BJ (cell line): ENCODE data around the gene METTL24. TPM values are rescaled to one million over a fixed set of nuclear protein-coding genes. Genes with fewer than 3 reads are reported as not detected.

Source experiments
- CTCF ChIA-PET: fragments of 350-600 bp; formaldehyde crosslinking; extraction: SDS; loops from one replicate; lab custom pipeline; 2021; ENCODE audit warnings: antibody characterized with exemption, inconsistent platforms; lab: Yijun Ruan, JAX
- POLR2A ChIA-PET: fragments of 300-600 bp; sonication (Branson Sonifier 250); formaldehyde crosslinking; extraction: SDS; loops from one replicate; lab custom pipeline; 2021; ENCODE audit warnings: antibody characterized with exemption; lab: Charles Lee
- DNase-seq: peaks from one replicate; pipeline ENCODE4 v3.0.0-alpha.2; 2011; ENCODE audit warnings: low read depth
- H3K27me3 ChIP-seq: 2 replicates; pipeline ENCODE4 v1.6.0; 2011; ENCODE audit warnings: low read length; ENCODE audit not compliant: control insufficient read depth, insufficient read depth
- H3K36me3 ChIP-seq: 2 replicates; pipeline ENCODE4 v1.5.1; 2011; ENCODE audit warnings: low read length; ENCODE audit not compliant: control insufficient read depth, insufficient read depth
- H3K4me3 ChIP-seq: 2 replicates; pipeline ENCODE4 v1.5.1; 2011; ENCODE audit warnings: low read depth, mild to moderate bottlenecking, control low read depth, low read length
- CTCF ChIP-seq: IDR thresholded peaks from 2 replicates; pipeline ENCODE4 v1.5.1; 2011; ENCODE audit warnings: low read depth, mild to moderate bottlenecking, control low read depth, inconsistent platforms, low read length, moderate library complexity; ENCODE audit not compliant: insufficient read depth
- polyA plus RNA-seq: library from polyadenylated mRNA; depleted of rRNA; stranded (reverse); fragments of >200 nt; gene quantifications from 2 replicates; pipeline ENCODE4 v1.2.3, GENCODE V29; 2011

The METTL24 gene
- polyA plus RNA-seq, 1 experiment: 0.31 TPM

- no peak for TF ChIP-seq CTCF
- peak; percentile 76 for DNase-seq
- Histone ChIP-seq H3K4me3 (no peak overlapping the region), H3K36me3 (no peaks in the 10 kb centered on the region; the same call in 1 of the 2 replicates), H3K27me3 (no peaks in the 10 kb centered on the region)
- POLR2A ChIA-PET: no interaction called here
- CTCF ChIA-PET: interaction anchor here (0.8 kb wide), 1 partner anchor 9 kb away, joined by 3 read pairs; no protein-coding TSS in a partner anchor
Measured at GRCh38 chr6:110232450-110232849, 125.7 kb downstream of the METTL24 start.

- CTCF ChIA-PET: no interaction called here
- no peak for TF ChIP-seq CTCF
- Histone ChIP-seq H3K27me3 (no peaks in the 10 kb centered on the region), H3K36me3 (peaks cover 1% of the 10 kb centered on the region), H3K4me3 (no peak overlapping the region)
- DNase-seq: no peak
- POLR2A ChIA-PET: no interaction called here
Measured at GRCh38 chr6:110226261-110226660, 131.9 kb downstream of the METTL24 start.

GRCh38 chr6:110221738-110222137 is 136.4 kb downstream of the METTL24 start:
- peaks cover 2% of the 10 kb centered on the region for H3K36me3 ChIP-seq
- TF ChIP-seq CTCF: no peak
- no peak for DNase-seq
- H3K4me3 ChIP-seq: no peak overlapping the region
- CTCF ChIA-PET: interaction anchor here (0.7 to 0.9 kb wide), 2 partner anchors 8 to 11 kb away, joined by 3 read pairs; no protein-coding TSS in a partner anchor
- H3K27me3 ChIP-seq: no peaks in the 10 kb centered on the region
- POLR2A ChIA-PET: no interaction called here

- POLR2A ChIA-PET: interaction anchor here (0.6 to 0.7 kb wide), 2 partner anchors 9 to 37 kb away, joined by 5 to 13 read pairs; partner anchors contain the start of genes CDC40 and WASF1
- DNase-seq: no peak
- Histone ChIP-seq H3K27me3 (no peaks in the 10 kb centered on the region), H3K36me3 (peaks cover 5% of the 10 kb centered on the region), H3K4me3 (no peak overlapping the region)
- no peak for TF ChIP-seq CTCF
- CTCF ChIA-PET: interaction anchor here (1.2 to 1.6 kb wide), 3 partner anchors 10 to 173 kb away, joined by 3 to 5 read pairs (median 3); no protein-coding TSS in a partner anchor
Measured at GRCh38 chr6:110217266-110217665, 140.9 kb downstream of the METTL24 start.

GRCh38 chr6:110216140-110216539 is 142.0 kb downstream of the METTL24 start:
- H3K36me3 ChIP-seq: peaks cover 7% of the 10 kb centered on the region
- no peak for DNase-seq
- ChIA-PET CTCF (interaction anchor here (1.3 to 1.6 kb wide), 2 partner anchors 126 to 174 kb away, joined by 3 to 5 read pairs; no protein-coding TSS in a partner anchor), POLR2A (interaction anchor here (0.7 kb wide), 1 partner anchor 36 kb away, joined by 3 read pairs; no protein-coding TSS in a partner anchor)
- TF ChIP-seq CTCF: no peak
- H3K4me3 ChIP-seq: no peak overlapping the region
- no peaks in the 10 kb centered on the region for H3K27me3 ChIP-seq
